ENCODE results near the gene RIMS1. TPM values are rescaled to one million over a fixed set of nuclear protein-coding genes. Genes with fewer than 3 reads are reported as not detected.

Gene RIMS1
- total RNA-seq, 3 donors from 2014 or later = 0.53 to 2.2 TPM; not detected in 1

- no peak for ATAC-seq
- no peaks in the 10 kb centered on the region for H3K9me3 ChIP-seq
These were observed 389.5 kb downstream of the RIMS1 start for GRCh38 chr6:72275888-72276287.

DNA sequence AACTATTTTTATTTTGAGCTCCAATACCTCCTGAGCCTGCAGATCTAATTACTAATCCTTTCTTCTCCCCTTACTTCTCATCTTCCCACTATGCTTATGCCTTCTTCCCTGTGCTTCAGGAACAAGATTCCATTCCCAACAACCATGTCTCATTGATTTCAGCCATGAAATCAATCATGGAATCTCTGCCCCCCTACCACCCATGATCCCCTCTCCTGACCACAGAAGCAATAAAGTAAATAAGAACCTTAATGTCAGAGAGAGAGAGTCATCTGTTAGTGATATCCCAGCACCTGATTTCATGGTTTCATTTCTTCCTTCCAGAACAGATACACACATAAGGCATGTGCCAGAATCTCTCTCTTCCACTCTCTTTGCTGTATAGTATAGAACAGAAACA lies 395.9 kb downstream of the RIMS1 start:
- H3K4me3 ChIP-seq = no peak overlapping the region
- intact Hi-C loops (cut with DNase I, micrococcal nuclease) = no loop called here
- H3K4me1 ChIP-seq (ENCODE audit: low read depth) = no peaks in the 10 kb centered on the region
- H3K9me3 ChIP-seq = no peaks in the 10 kb centered on the region
- DNase-seq (no peak), ATAC-seq (no peak)
- H3K36me3 ChIP-seq (ENCODE audit: low read depth) = no peaks in the 10 kb centered on the region
- TF ChIP-seq CTCF (IDR thresholded peaks at IDR 0.05) = no peak

More at GRCh38 chr6:72275888-72276287, 389.5 kb downstream of the RIMS1 start:
- Histone ChIP-seq H3K36me3 (ENCODE audit: low read depth) (no peaks in the 10 kb centered on the region), H3K4me3 (no peak overlapping the region), H3K4me1 (ENCODE audit: low read depth) (no peaks in the 10 kb centered on the region)
- intact Hi-C loops (cut with DNase I, micrococcal nuclease) = no loop called here
- TF ChIP-seq CTCF (IDR thresholded peaks at IDR 0.05) = no peak
- DNase-seq = no peak

DNA sequence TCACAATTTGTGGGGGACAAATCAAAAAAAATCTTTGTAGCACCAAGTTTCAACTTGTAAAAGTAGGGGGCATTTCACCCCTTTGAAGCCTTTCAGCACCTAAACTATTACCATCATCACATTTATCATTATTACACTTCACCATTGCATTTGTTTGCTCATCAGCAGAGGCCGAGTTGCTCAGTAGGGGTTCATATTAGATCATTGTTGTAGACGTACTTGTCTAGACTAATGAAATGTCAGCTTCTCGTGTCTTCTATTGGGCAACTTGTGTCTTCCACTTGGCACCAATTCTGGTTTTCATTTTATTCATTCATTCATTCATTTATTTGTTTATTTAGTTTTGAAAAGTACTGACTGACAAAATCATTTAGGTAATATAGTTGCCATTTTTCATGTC lies 397.2 kb downstream of the RIMS1 start:
- DNase-seq = no peak
- no peak for TF ChIP-seq CTCF (IDR thresholded peaks at IDR 0.05)
- H3K36me3 ChIP-seq (ENCODE audit: low read depth) = no peaks in the 10 kb centered on the region
- H3K4me3 ChIP-seq = no peak overlapping the region
- H3K4me1 ChIP-seq (ENCODE audit: low read depth) = no peaks in the 10 kb centered on the region
- intact Hi-C loops (cut with DNase I, micrococcal nuclease) = no loop called here
- no peaks in the 10 kb centered on the region for H3K9me3 ChIP-seq
- ATAC-seq = no peak

DNA sequence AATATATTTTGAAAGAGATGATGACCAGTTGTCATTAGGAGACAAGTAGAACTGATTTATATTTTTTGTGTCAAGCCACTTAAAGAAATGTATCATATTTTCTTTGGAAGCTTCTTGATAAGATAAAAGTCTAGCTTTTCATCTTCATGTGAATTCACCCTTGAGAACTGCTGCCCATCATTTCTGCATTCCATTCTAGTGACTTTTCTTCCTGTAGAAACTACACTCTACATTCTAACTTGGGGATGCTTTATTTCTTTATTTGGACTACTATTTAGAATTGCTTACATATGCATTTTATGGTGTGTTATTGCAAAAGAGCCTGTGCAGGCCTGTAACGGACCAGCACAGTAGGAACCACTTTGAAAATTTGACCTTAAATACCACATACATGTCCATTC lies 400.6 kb downstream of the RIMS1 start:
- Histone ChIP-seq H3K9me3 (no peaks in the 10 kb centered on the region), H3K4me3 (no peak overlapping the region), H3K4me1 (ENCODE audit: low read depth) (no peaks in the 10 kb centered on the region), H3K36me3 (ENCODE audit: low read depth) (no peaks in the 10 kb centered on the region)
- no peak for ATAC-seq
- intact Hi-C loops (cut with DNase I, micrococcal nuclease) = no loop called here
- no peak for DNase-seq
- TF ChIP-seq CTCF (IDR thresholded peaks at IDR 0.05) = no peak

GRCh38 chr6:72287801-72288200 lies 401.5 kb downstream of the RIMS1 start:
- no peak for ATAC-seq
- intact Hi-C loops (cut with DNase I, micrococcal nuclease) = no loop called here
- no peak for TF ChIP-seq CTCF (IDR thresholded peaks at IDR 0.05)
- DNase-seq = no peak
- Histone ChIP-seq H3K36me3 (ENCODE audit: low read depth) (no peaks in the 10 kb centered on the region), H3K4me1 (ENCODE audit: low read depth) (no peaks in the 10 kb centered on the region), H3K4me3 (no peak overlapping the region), H3K9me3 (no peaks in the 10 kb centered on the region)

DNA sequence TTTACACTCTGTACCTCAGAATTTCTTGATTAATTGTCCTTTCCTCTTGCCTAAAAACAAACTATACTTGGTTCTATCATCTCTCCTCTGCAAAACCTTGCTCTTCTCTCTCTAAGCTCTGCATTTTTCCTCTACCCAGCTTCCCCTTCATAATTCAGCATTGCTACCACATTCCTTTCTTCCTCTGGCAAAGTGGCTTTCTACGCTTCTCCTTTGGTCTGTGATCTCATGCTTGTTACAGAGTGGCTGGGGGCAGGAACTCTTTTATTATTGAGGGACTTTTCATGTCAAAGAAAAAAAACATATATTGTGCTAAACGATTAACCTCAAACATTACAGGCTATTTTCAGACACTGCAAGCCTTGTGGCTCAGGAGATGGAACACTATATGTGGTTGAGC lies 402.2 kb downstream of the RIMS1 start:
- no peak for DNase-seq
- TF ChIP-seq CTCF (IDR thresholded peaks at IDR 0.05) = no peak
- H3K4me1 ChIP-seq (ENCODE audit: low read depth) = no peaks in the 10 kb centered on the region
- H3K9me3 ChIP-seq = no peaks in the 10 kb centered on the region
- H3K36me3 ChIP-seq (ENCODE audit: low read depth) = no peaks in the 10 kb centered on the region
- H3K4me3 ChIP-seq = no peak overlapping the region
- intact Hi-C loops (cut with DNase I, micrococcal nuclease) = no loop called here
- no peak for ATAC-seq
